IPS-NIHi7 (cell line): ENCODE measurements around the gene ZFR.
"Not testable (repeated sequence)": the region's sequence is repeated elsewhere in the genome, so short reads cannot be mapped to it uniquely, and the experiment has no call there.

Experiments used
- DNase-seq: peaks from one replicate; pipeline ENCODE4 v3.0.0; 2012; ENCODE audit warnings: mixed read lengths; ENCODE audit errors: extremely low spot score

ZFR gene

DNA sequence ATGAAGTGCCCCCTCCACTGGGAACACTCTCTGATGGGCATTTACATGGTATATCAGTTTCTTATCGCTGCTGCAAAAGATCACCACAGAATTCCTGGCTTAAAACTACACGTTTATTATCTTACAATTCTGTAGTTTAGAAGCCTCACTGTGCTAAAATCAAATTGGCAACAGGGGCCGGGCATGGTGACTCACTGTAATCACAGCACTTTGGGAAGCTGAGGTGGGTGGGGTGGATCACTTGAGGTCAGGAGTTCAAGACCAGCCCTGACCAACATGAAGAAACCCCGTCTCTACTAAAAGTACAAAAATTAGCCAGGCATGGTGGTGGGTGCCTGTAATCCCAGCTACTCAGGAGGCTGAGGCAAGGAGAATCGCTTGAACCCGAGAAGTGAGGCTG, 7.8 kb upstream of the ZFR start:
- DNase-seq, result not testable (repeated sequence)

GRCh38 chr5:32450952-32451351, 6.4 kb upstream of the ZFR start:
- peak; percentile 49 for DNase-seq

- DNase-seq, result no peak
These were observed 4.7 kb upstream of the ZFR start for GRCh38 chr5:32449262-32449661.

- DNase-seq, result no peak
These were observed 2.1 kb upstream of the ZFR start for GRCh38 chr5:32446630-32447029.

GRCh38 chr5:32445831-32446614, 1.5 kb upstream of the ZFR start:
- no peak for DNase-seq

DNA sequence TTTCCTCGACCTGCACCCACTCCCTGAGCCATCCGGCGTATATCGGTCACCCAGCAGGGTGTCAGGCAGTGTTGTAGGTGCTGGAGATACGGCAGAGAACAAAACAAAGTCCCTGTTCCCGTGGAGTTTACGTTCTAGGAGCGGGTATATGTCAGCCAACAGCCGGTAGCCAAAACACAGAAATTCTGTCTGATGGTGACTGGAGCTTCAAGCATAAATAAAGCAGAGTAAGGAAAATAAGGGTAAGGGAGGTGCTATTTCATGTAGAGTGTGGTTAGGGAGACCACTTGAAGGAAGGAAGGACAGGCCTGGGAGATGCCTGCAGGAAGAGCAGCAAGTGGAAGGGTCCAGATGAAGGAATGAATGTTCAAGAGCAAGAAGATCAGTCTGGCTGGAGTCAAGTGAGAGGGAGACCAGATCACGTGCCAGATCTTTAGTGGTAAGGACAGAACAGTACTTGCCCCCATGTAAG, 783 bp upstream of the ZFR start:
- DNase-seq, result peak; percentile 14

DNA sequence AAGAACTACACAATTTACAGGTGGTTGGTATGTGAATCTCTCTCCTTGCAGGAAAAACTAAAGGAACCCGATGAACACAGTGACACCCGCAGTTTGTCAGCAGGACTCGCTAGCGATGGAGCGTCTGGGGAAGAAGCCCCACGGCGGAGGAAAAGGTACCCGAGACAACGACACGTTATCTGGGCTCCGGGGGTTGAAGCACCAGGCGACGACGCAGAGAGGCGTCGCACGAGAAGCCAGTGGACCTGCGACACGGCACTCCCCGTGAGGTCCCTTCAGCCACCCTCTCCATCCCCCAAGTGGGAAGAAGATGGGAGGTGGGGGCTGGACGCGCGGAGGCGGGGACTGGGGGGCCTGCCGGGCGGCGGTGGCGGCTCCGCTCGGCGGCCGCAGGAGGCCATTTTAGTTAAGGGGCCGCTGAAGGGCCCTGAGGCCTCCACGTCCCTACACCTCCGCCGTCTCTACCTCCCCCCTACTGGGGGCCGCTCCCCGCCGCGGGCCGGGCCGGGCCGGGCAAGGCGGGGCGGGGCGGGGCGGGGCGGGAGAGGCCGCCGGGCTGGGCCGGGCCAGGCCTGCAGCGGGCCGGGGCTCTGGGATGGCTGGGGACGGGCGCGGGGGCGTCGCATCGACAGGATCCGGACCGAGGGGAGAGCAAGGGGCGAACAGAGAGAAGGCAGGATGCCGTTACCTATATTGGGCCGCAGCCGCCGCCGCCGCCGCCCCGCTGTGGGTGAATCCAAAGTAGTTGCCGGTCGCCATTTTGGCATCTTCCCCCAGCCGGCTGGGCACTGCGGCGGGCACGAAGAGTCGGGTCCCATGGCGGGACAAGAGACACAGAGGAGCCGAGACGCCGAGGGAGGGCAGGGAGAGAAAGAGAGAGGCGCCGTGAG, 754 bp downstream of the ZFR start:
- peak; percentile 73 for DNase-seq

DNA sequence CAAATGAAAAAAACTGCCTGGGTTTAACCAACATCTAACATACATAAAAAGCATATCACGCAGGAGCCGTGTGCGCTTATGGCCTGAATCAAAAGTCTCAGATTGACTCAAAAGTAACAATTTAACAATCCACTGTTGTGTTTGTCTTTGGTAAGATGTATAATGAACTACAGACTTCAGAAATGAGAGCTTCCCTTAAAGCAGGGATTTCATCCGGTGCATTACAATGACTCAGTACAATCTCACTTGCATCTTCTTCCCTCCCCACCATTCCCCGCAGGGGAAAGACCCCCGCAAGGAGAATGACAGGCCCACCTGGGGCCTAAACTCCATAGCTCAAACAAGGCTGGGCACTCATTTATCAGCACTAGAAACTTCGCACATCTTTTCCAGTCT, 1.4 kb downstream of the ZFR start:
- no peak for DNase-seq

- DNase-seq, result no peak
These were observed 5.4 kb downstream of the ZFR start for GRCh38 chr5:32439086-32439642.

GRCh38 chr5:32436553-32437242, 7.8 kb downstream of the ZFR start:
- no peak for DNase-seq

- no peak for DNase-seq
These were observed 9.2 kb downstream of the ZFR start for GRCh38 chr5:32435383-32435782.

- DNase-seq, result no peak
These were observed 10.3 kb downstream of the ZFR start for GRCh38 chr5:32434221-32434620.

DNA sequence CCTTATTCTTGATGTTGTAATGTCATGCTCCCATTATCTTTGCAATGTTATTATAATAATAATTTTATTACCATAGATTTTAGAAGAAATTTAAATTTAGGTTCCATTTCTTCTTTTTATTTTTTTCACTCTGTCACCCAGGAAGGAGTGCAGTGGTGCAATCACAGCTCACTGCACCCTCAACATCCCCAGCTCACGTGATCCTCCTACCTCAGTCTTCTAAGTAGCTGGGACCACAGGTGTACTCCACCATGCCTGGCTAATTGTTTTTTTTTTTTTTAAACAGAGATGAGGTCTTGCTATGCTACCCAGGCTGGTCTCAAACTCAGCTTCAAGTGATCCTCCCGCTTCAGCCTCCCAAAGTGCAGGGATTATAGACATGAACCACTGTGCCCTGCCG, 11.9 kb downstream of the ZFR start:
- no peak for DNase-seq

DNA sequence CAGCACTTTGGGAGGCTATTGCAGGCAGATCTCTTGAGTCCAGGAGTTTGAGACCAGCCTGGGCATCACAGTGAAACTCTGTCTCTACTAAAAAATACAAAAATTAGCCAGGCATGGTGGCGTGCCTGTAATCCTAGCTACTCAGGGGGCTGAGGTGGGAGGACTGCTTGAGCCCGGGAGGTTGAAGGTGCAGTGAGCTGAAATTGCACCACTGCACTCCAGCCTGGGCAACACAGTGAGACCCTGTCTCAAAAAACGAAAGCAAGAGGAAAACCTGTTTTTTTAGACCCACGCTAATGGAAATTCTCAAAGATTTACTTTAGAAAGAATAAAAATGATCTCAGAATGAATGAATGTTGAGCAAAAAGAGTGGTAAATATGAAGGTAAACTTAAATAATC, 13.7 kb downstream of the ZFR start:
- DNase-seq, result not testable (repeated sequence)

- no peak for DNase-seq
These were observed 16.1 kb downstream of the ZFR start for GRCh38 chr5:32428426-32428825.

DNA sequence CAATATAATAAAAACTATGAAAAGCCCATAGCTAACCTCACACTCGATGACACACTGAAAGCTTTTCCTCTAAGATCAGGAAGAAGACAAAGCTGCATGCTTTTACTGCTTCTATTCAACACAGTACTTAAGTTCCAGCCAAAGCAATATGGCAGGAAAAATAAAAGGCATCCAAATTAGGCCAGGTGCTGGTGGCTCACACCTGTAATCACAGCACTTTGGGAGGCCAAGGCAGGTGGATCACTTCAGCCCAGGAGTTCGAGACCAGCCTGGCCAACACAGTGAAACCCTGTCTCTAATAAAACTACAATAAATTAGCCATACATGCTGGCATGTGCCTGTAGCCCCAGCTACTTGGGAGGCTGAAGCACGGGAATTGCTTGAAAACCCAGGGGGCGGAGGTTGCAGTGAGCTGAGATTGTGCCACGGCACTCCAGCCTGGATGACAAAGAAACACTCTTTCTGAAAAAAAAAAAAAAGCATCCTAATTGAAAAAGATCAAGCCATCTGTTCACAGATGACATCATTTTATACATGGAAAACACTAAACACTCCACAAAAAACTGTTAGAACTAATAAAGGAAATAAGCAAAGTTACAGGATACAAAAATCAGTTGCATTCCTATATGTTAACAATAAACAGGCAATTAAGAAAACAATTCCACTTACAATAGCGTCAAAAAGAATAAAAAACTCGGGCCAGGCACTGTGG, 17.9 kb downstream of the ZFR start:
- DNase-seq, result no peak

DNA sequence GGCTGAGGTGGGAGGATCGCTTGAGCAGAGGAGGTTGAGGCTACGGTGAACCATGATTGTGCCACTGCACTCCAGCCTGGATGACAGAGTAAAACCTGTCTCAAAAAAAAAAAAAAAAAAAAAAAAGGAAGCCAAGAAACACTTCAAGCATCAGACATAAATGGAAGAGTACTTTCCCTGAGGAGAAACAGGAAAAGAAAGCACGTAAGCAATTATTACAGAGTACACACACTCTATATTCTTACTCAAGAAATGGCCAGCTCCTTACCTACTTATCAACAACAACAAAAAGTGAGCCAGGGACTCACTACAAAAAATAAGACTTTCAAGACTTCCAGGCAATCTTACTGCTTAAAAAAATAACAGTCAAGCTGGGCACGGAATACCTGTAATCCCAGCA, 21.8 kb downstream of the ZFR start:
- no peak for DNase-seq

DNA sequence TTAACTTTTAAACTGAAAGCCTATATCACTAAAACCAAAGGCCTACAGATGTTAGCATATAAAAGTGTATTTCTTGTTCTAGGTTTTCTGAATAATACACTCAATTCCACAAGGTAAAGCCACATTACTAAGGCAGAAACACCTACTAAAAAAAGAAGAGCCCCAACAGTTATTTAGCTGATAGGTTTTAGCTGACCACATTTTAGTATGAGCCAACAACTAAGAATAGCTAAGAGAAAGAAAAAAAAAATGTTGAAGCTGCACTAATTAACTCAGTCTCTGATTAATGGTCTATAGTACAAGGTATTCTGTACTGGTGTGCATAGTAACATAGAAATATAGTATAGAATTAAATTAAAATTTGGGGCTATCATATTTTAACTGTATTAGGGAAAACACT, 23.5 kb downstream of the ZFR start:
- no peak for DNase-seq

GRCh38 chr5:32420506-32420905, 24.0 kb downstream of the ZFR start:
- DNase-seq, result no peak

DNA sequence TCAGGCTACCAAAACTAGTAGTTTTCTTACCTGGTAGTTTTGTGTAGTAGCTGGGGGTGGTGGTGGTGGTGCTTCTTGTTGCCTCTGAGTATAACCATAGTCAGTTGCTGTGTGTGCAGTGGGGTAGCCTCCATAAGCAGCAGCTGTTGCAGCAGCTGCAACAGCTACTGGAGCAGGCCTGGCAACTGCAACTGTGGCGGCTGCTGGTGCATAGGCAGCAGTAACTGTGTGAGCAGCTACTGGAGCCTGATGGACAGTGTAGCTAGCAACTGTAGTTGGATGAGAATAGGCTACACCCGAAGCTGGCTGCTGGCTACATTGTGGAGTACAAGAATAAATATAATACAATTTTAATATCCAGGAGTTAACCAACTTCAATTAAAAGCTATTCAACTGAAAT, 24.7 kb downstream of the ZFR start:
- no peak for DNase-seq
